Esophagus squamous epithelium (tissue), 5 donors: ENCODE results near the gene NXPE4. TPM values are rescaled to one million over a fixed set of nuclear protein-coding genes. Genes with fewer than 3 reads are reported as not detected.

Source experiments
- DNase-seq: peaks from one replicate; lab custom pipeline; 2025; lab: John Stamatoyannopoulos, UW
- H3K27ac ChIP-seq, 4 donors: fragments of 200-600 bp; sonication (generic); one replicate each; pipeline ENCODE4 v1.5.1; 2016 to 2019; ENCODE audit warnings: mild to moderate bottlenecking in 1 of 4
- H3K27me3 ChIP-seq, 4 donors: fragments of 200-600 bp; sonication (generic); 1 replicate in 3 of 4; 2 replicates in 1 of 4; pipeline versions ENCODE4 v1.5.1 to v1.6.0; 2017 to 2021; ENCODE audit warnings: antibody characterized with exemption in 1 of 4
- H3K36me3 ChIP-seq, 3 donors: fragments of 200-600 bp; sonication (generic); one replicate each; pipeline ENCODE4 v1.5.1; 2016 to 2019
- H3K4me1 ChIP-seq, 3 donors: fragments of 200-600 bp; sonication (generic); one replicate each; pipeline ENCODE4 v1.5.1; 2017 to 2019
- H3K4me3 ChIP-seq, 4 donors: fragments of 200-600 bp; sonication (generic); 1 replicate in 3 of 4; 2 replicates in 1 of 4; pipeline ENCODE4 v1.5.1; 2016 to 2019; ENCODE audit warnings: mild to moderate bottlenecking in 2 of 4, moderate library complexity in 1 of 4
- H3K9me3 ChIP-seq, 3 donors: fragments of 200-600 bp; sonication (generic); one replicate each; pipeline ENCODE4 v1.5.1; 2016 to 2019
- CTCF ChIP-seq, 6 experiments: fragments of 450-650 bp in 4 of 6; fragments of 200-600 bp in 2 of 6; sonication (generic) in 2 of 6; IDR thresholded peaks; one replicate each; pipeline ENCODE4 v1.5.1; 2016 to 2019; ENCODE audit warnings: antibody characterized with exemption in 6 of 6, mild to moderate bottlenecking in 4 of 6, moderate library complexity in 4 of 6
- POLR2A ChIP-seq, 4 donors: fragments of 450-650 bp; IDR thresholded peaks; one replicate each; pipeline ENCODE4 v1.6.1; 2017; ENCODE audit warnings: antibody characterized with exemption in 4 of 4, mild to moderate bottlenecking in 4 of 4, moderate library complexity in 3 of 4
- WGBS, 2 donors: methylation state at CpG; one replicate each; pipeline ENCODE4 v1.1.5; 2018; 5-methylcytosine and 5-hydroxymethylcytosine counted together
- intact Hi-C: fragments of 100-400 bp; cut with DNase I; formaldehyde crosslinking; loops from one replicate; pipeline ENCODE4 v1.15.0; 2022
- total RNA-seq, 4 donors: library from RNA; depleted of rRNA; stranded (reverse); fragments of >200 nt; gene quantifications; one replicate each; pipeline ENCODE4 v1.1.0, GENCODE V29; 2016
- donor health status: DM: yes; HTN: yes; CAD: no.

NXPE4 gene
- total RNA-seq, 4 donors from 2014 or later = 0.15 TPM; not detected in 3

GRCh38 chr11:114622858-114623257 lies 27.3 kb upstream of the NXPE4 start:
- DNase-seq = no peak
- WGBS, 2 donors = 92 to 94% methylated on average over 11 of the region's 11 CpGs
- H3K27ac ChIP-seq = no peak overlapping the region
- TF ChIP-seq CTCF (IDR thresholded peaks at IDR 0.05) (no peak), POLR2A (IDR thresholded peaks at IDR 0.05) (no peak)
- intact Hi-C loops = no loop called here
- H3K4me3 ChIP-seq = no peak overlapping the region
- no peaks in the 10 kb centered on the region for H3K4me1 ChIP-seq
- peaks cover 0 to 11% (median 0%) of the 10 kb centered on the region in 3 donors for H3K9me3 ChIP-seq
- H3K27me3 ChIP-seq = no peaks in the 10 kb centered on the region
- H3K36me3 ChIP-seq = no peaks in the 10 kb centered on the region

GRCh38 chr11:114621950-114622809 lies 26.6 kb upstream of the NXPE4 start:
- Histone ChIP-seq H3K4me1 (no peaks in the 10 kb centered on the region), H3K4me3 (no peak overlapping the region), H3K36me3 (no peaks in the 10 kb centered on the region), H3K9me3 (peaks cover 0 to 15% (median 0%) of the 10 kb centered on the region in 3 donors), H3K27ac (no peak overlapping the region), H3K27me3 (no peaks in the 10 kb centered on the region)
- intact Hi-C loops = no loop called here
- 78 to 80% methylated on average over 15 to 16 of the region's 16 CpGs for WGBS, 2 donors
- DNase-seq = no peak
- no peak for TF ChIP-seq CTCF (IDR thresholded peaks at IDR 0.05)
- no peak for TF ChIP-seq POLR2A (IDR thresholded peaks at IDR 0.05)

GRCh38 chr11:114621072-114621471 lies 25.5 kb upstream of the NXPE4 start:
- peaks cover 0 to 16% (median 0%) of the 10 kb centered on the region in 3 donors for H3K9me3 ChIP-seq
- no peak for DNase-seq
- H3K27me3 ChIP-seq = no peaks in the 10 kb centered on the region
- intact Hi-C loops = no loop called here
- H3K4me1 ChIP-seq = no peaks in the 10 kb centered on the region
- H3K36me3 ChIP-seq = no peaks in the 10 kb centered on the region
- 81% methylated on average over 7 to 8 of the region's 8 CpGs for WGBS, 2 donors
- TF ChIP-seq POLR2A (IDR thresholded peaks at IDR 0.05) (no peak), CTCF (IDR thresholded peaks at IDR 0.05) (no peak)
- no peak overlapping the region for H3K27ac ChIP-seq
- no peak overlapping the region for H3K4me3 ChIP-seq

GRCh38 chr11:114619659-114620173 lies 24.1 kb upstream of the NXPE4 start:
- Histone ChIP-seq H3K27ac (no peak overlapping the region), H3K4me3 (no peak overlapping the region), H3K27me3 (no peaks in the 10 kb centered on the region), H3K36me3 (no peaks in the 10 kb centered on the region), H3K9me3 (peaks cover 0 to 12% (median 0%) of the 10 kb centered on the region in 3 donors), H3K4me1 (no peaks in the 10 kb centered on the region)
- DNase-seq = no peak
- WGBS, 2 donors = 68 to 69% methylated on average over 8 to 9 of the region's 10 CpGs
- intact Hi-C loops = no loop called here
- TF ChIP-seq POLR2A (IDR thresholded peaks at IDR 0.05) = no peak
- TF ChIP-seq CTCF (IDR thresholded peaks at IDR 0.05) = no peak

- no peaks in the 10 kb centered on the region for H3K27me3 ChIP-seq
- intact Hi-C loops = no loop called here
- H3K4me3 ChIP-seq = no peak overlapping the region
- no peak overlapping the region for H3K27ac ChIP-seq
- no peak for DNase-seq
- TF ChIP-seq POLR2A (IDR thresholded peaks at IDR 0.05) = no peak
- no peak for TF ChIP-seq CTCF (IDR thresholded peaks at IDR 0.05)
- peaks cover 0 to 6% (median 0%) of the 10 kb centered on the region in 3 donors for H3K9me3 ChIP-seq
- no peaks in the 10 kb centered on the region for H3K36me3 ChIP-seq
- no peaks in the 10 kb centered on the region for H3K4me1 ChIP-seq
- WGBS, 2 donors = 89 to 98% methylated on average over 5 of the region's 5 CpGs
Measured at GRCh38 chr11:114618139-114618538, 22.6 kb upstream of the NXPE4 start.
